Smooth muscle cell (in vitro differentiated cells): Measurements from ENCODE around the gene TMEM117. TPM values are rescaled to one million over a fixed set of nuclear protein-coding genes. Genes with fewer than 3 reads are reported as not detected.

ENCODE experiments used
- DNase-seq: peaks from one replicate; lab custom pipeline; 2025; ENCODE audit not compliant: unreplicated experiment; lab: John Stamatoyannopoulos, UW
- H2AFZ ChIP-seq: fragments of 200-600 bp; sonication (generic); 2 replicates; pipeline ENCODE4 v1.6.0; 2016; ENCODE audit warnings: antibody characterized with exemption, low read depth, mild to moderate bottlenecking
- H3F3A ChIP-seq: fragments of 200-600 bp; sonication (generic); 2 replicates; pipeline ENCODE4 v1.6.0; 2017; ENCODE audit warnings: antibody characterized with exemption, low read depth
- H3K27ac ChIP-seq: fragments of 200-600 bp; sonication (generic); 2 replicates; pipeline ENCODE4 v1.5.1; 2016; ENCODE audit warnings: low read depth, mild to moderate bottlenecking
- H3K27me3 ChIP-seq: fragments of 200-600 bp; sonication (generic); 2 replicates; pipeline ENCODE4 v1.6.1; 2016; ENCODE audit warnings: low read depth, mild to moderate bottlenecking
- H3K36me3 ChIP-seq: fragments of 200-600 bp; sonication (generic); 2 replicates; pipeline ENCODE4 v1.5.1; 2016; ENCODE audit warnings: low read depth
- H3K4me1 ChIP-seq: fragments of 200-600 bp; sonication (generic); 2 replicates; pipeline ENCODE4 v1.5.1; 2016; ENCODE audit warnings: low read depth
- H3K4me2 ChIP-seq: fragments of 200-600 bp; sonication (generic); 2 replicates; pipeline ENCODE4 v1.6.0; 2016; ENCODE audit warnings: mild to moderate bottlenecking
- H3K4me3 ChIP-seq: fragments of 200-600 bp; sonication (generic); 2 replicates; pipeline ENCODE4 v1.5.1; 2016; ENCODE audit warnings: mild to moderate bottlenecking
- H3K79me2 ChIP-seq: fragments of 200-600 bp; sonication (generic); 2 replicates; pipeline ENCODE4 v1.6.0; 2016; ENCODE audit warnings: low read depth, mild to moderate bottlenecking
- H3K9ac ChIP-seq: fragments of 200-600 bp; sonication (generic); 2 replicates; pipeline ENCODE4 v1.6.0; 2016; ENCODE audit warnings: low read depth
- H3K9me3 ChIP-seq: fragments of 200-600 bp; sonication (generic); replicated peaks from 2 replicates; pipeline ENCODE4 v1.5.1; 2016; ENCODE audit warnings: low read depth
- H4K20me1 ChIP-seq: fragments of 200-600 bp; sonication (generic); 2 replicates; pipeline ENCODE4 v1.6.0; 2016; ENCODE audit warnings: low read depth
- CTCF ChIP-seq: fragments of 200-600 bp; sonication (generic); IDR thresholded peaks from 2 replicates; pipeline ENCODE4 v1.5.1; 2017; ENCODE audit warnings: borderline replicate concordance, mild to moderate bottlenecking, antibody characterized with exemption; ENCODE audit not compliant: insufficient read depth, poor library complexity, severe bottlenecking
- WGBS: methylation state at CpG from one replicate; pipeline ENCODE4 v1.1.7; 2016; ENCODE audit warnings: low lambda C conversion rate; 5-methylcytosine and 5-hydroxymethylcytosine counted together
- polyA plus RNA-seq: library from polyadenylated mRNA; unstranded; fragments of >200 nt; fragmentation: Nextera tagmentation; extraction: Ambion mirVana; gene quantifications from 2 replicates; pipeline ENCODE4 v1.2.1, GENCODE V29; 2016
- total RNA-seq: library from RNA; depleted of rRNA; stranded (reverse); fragments of >200 nt; gene quantifications from 2 replicates; pipeline ENCODE4 v1.2.3, GENCODE V29; 2014

Gene TMEM117
- total and polyA plus RNA-seq, 2 experiments from 2014 or later: 13.0 to 38.9 TPM

- Histone ChIP-seq H3K27me3 (no peaks in the 10 kb centered on the region), H3K79me2 (no peaks in the 10 kb centered on the region), H3K27ac (peak overlapping the region; percentile 53), H3K9ac (no peak overlapping the region), H4K20me1 (no peaks in the 10 kb centered on the region), H2AFZ (no peak overlapping the region), H3K4me1 (no peaks in the 10 kb centered on the region), H3F3A (no peaks in the 10 kb centered on the region), H3K9me3 (no peaks in the 10 kb centered on the region), H3K4me2 (no peak overlapping the region), H3K36me3 (peaks cover 4% of the 10 kb centered on the region), H3K4me3 (no peak overlapping the region)
- no peak for DNase-seq
- WGBS: 99% methylated on average over 3 of the region's 3 CpGs
- no peak for TF ChIP-seq CTCF
Measured at GRCh38 chr12:43848786-43849185, 12.9 kb downstream of the TMEM117 start.

- no peaks in the 10 kb centered on the region for H3K27me3 ChIP-seq
- H3K4me2 ChIP-seq: no peak overlapping the region
- no peaks in the 10 kb centered on the region for H3F3A ChIP-seq
- TF ChIP-seq CTCF: no peak
- no peaks in the 10 kb centered on the region for H3K9me3 ChIP-seq
- no peaks in the 10 kb centered on the region for H3K79me2 ChIP-seq
- no peaks in the 10 kb centered on the region for H3K4me1 ChIP-seq
- H3K36me3 ChIP-seq: no peaks in the 10 kb centered on the region
- H3K9ac ChIP-seq: no peak overlapping the region
- no peaks in the 10 kb centered on the region for H4K20me1 ChIP-seq
- no peak for DNase-seq
- no peak overlapping the region for H3K4me3 ChIP-seq
- 94% methylated on average over 1 of the region's 1 CpG for WGBS
- no peak overlapping the region for H3K27ac ChIP-seq
- no peak overlapping the region for H2AFZ ChIP-seq
Measured at GRCh38 chr12:43852744-43853143, 16.9 kb downstream of the TMEM117 start.

DNA sequence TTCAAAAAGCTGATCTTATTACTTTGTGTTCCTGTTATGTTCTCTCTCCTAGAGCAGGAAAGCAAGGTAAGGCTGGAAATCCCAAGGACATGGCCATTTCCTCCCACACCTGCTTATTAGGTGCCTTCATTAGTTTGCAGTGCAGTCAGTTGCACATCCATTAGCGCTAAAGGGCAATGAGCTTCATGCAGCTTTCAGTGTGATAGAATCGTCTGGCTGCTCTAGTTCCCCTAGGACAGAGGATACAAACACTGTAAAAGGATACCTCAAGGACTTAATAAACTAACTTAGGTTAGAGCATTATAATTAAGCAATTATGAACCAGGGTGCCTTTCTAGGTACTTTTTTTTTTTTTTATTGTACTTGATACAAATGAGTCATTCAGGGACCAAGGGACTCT lies 21.1 kb downstream of the TMEM117 start:
- H3K9me3 ChIP-seq: no peaks in the 10 kb centered on the region
- H3K4me3 ChIP-seq: no peak overlapping the region
- H3K9ac ChIP-seq: no peak overlapping the region
- H3K27ac ChIP-seq: no peak overlapping the region
- H3K4me2 ChIP-seq: no peak overlapping the region
- no peak overlapping the region for H2AFZ ChIP-seq
- no peak for DNase-seq
- no peaks in the 10 kb centered on the region for H3F3A ChIP-seq
- 80% methylated on average over 2 of the region's 2 CpGs for WGBS
- H3K36me3 ChIP-seq: no peaks in the 10 kb centered on the region
- no peaks in the 10 kb centered on the region for H3K79me2 ChIP-seq
- no peak for TF ChIP-seq CTCF
- H3K4me1 ChIP-seq: no peaks in the 10 kb centered on the region
- no peaks in the 10 kb centered on the region for H3K27me3 ChIP-seq
- H4K20me1 ChIP-seq: no peaks in the 10 kb centered on the region

- Histone ChIP-seq H3K4me1 (no peaks in the 10 kb centered on the region), H2AFZ (no peak overlapping the region), H3K4me2 (no peak overlapping the region), H3K4me3 (no peak overlapping the region), H4K20me1 (no peaks in the 10 kb centered on the region), H3K36me3 (no peaks in the 10 kb centered on the region), H3K27ac (no peak overlapping the region), H3K9ac (no peak overlapping the region), H3K79me2 (no peaks in the 10 kb centered on the region), H3F3A (no peaks in the 10 kb centered on the region), H3K27me3 (no peaks in the 10 kb centered on the region), H3K9me3 (no peaks in the 10 kb centered on the region)
- WGBS: 94% methylated on average over 7 of the region's 7 CpGs
- TF ChIP-seq CTCF: no peak
- DNase-seq: no peak
Measured at GRCh38 chr12:43858096-43858495, 22.2 kb downstream of the TMEM117 start.
